Neuronal stem cell (in vitro differentiated cells): ENCODE results near the gene ADCY1.
A peak's percentile ranks its signal among the peaks of the same experiment; 100 is the strongest.

Experiments used
- DNase-seq: peaks from one replicate; pipeline ENCODE4 v3.0.0-alpha.2; 2013; ENCODE audit warnings: low spot score
- H2AFZ ChIP-seq: one replicate; pipeline ENCODE4 v1.6.1; 2013; ENCODE audit warnings: mild to moderate bottlenecking, low read length, inconsistent platforms
- H2AK5ac ChIP-seq: 2 replicates; pipeline ENCODE4 v1.6.1; 2013; ENCODE audit warnings: low read depth, mild to moderate bottlenecking, inconsistent platforms, low read length, moderate library complexity, mixed read lengths
- H2BK120ac ChIP-seq: 2 replicates; pipeline ENCODE4 v1.6.1; 2013; ENCODE audit warnings: low read depth, mild to moderate bottlenecking, inconsistent platforms, low read length, moderate library complexity, mixed read lengths
- H2BK12ac ChIP-seq: one replicate; pipeline ENCODE4 v1.6.1; 2013; ENCODE audit warnings: low read length, inconsistent platforms
- H2BK15ac ChIP-seq: 2 replicates; pipeline ENCODE4 v1.6.1; 2013; ENCODE audit warnings: mild to moderate bottlenecking, low read length, inconsistent platforms, mixed read lengths
- H2BK5ac ChIP-seq: one replicate; pipeline ENCODE4 v1.6.1; 2013; ENCODE audit warnings: inconsistent platforms, mild to moderate bottlenecking, low read length, moderate library complexity
- H3K14ac ChIP-seq: one replicate; pipeline ENCODE4 v1.6.1; 2013; ENCODE audit warnings: low read length, inconsistent platforms
- H3K18ac ChIP-seq: 2 replicates; pipeline ENCODE4 v1.6.1; 2013; ENCODE audit warnings: low read length, inconsistent platforms
- H3K23ac ChIP-seq: 2 replicates; pipeline ENCODE4 v1.6.1; 2013; ENCODE audit warnings: low read depth, mild to moderate bottlenecking, mixed read lengths, low read length, inconsistent platforms; ENCODE audit not compliant: poor library complexity
- H3K27ac ChIP-seq: replicated peaks from 3 replicates; pipeline ENCODE4 v1.5.1; 2013; ENCODE audit warnings: low read length, inconsistent platforms
- H3K27me3 ChIP-seq, 3 experiments: 2 replicates each; pipeline ENCODE4 v1.6.1; 2013; ENCODE audit warnings: low read length in 3 of 3, mild to moderate bottlenecking in 2 of 3, inconsistent platforms in 1 of 3, low read depth in 1 of 3, mixed read lengths in 1 of 3, moderate library complexity in 1 of 3; ENCODE audit not compliant: control insufficient read depth in 3 of 3, insufficient read depth in 3 of 3
- H3K36me3 ChIP-seq, 2 donors: replicated peaks in 1 of 2; 2 replicates each; pipeline ENCODE4 v1.6.1; 2013; ENCODE audit warnings: low read length in 2 of 2; ENCODE audit not compliant: control insufficient read depth in 2 of 2, insufficient read depth in 2 of 2
- H3K4ac ChIP-seq: 2 replicates; pipeline ENCODE4 v1.6.1; 2013; ENCODE audit warnings: inconsistent platforms, mild to moderate bottlenecking, low read length, moderate library complexity
- H3K4me1 ChIP-seq, 2 donors: 1 replicate in 1 of 2; 2 replicates in 1 of 2; pipeline ENCODE4 v1.6.1; 2013; ENCODE audit warnings: low read length in 2 of 2, low read depth in 1 of 2; ENCODE audit not compliant: control insufficient read depth in 2 of 2, insufficient read depth in 1 of 2
- H3K4me2 ChIP-seq: one replicate; pipeline ENCODE4 v1.6.1; 2013; ENCODE audit warnings: mild to moderate bottlenecking, low read length, inconsistent platforms; ENCODE audit not compliant: insufficient read depth, poor library complexity, severe bottlenecking
- H3K4me3 ChIP-seq, 2 donors: 2 replicates each; pipeline ENCODE4 v1.5.1; 2013; ENCODE audit warnings: low read length in 2 of 2, mild to moderate bottlenecking in 2 of 2, inconsistent platforms in 1 of 2, moderate library complexity in 1 of 2
- H3K79me1 ChIP-seq: one replicate; pipeline ENCODE4 v1.6.1; 2013; ENCODE audit warnings: low read depth, mild to moderate bottlenecking, inconsistent platforms, low read length, moderate library complexity
- H3K9ac ChIP-seq: one replicate; pipeline ENCODE4 v1.6.1; 2013; ENCODE audit warnings: mild to moderate bottlenecking, low read depth, low read length, inconsistent platforms; ENCODE audit not compliant: poor library complexity
- H3K9me3 ChIP-seq, 2 donors: replicated peaks in 1 of 2; 2 replicates each; pipeline versions ENCODE3 to v1.6.1; 2013; ENCODE audit warnings: low read length in 2 of 2, mild to moderate bottlenecking in 2 of 2, inconsistent platforms in 1 of 2, low read depth in 1 of 2, mixed read lengths in 1 of 2, moderate library complexity in 1 of 2; ENCODE audit not compliant: control insufficient read depth in 2 of 2, insufficient read depth in 1 of 2
- H4K8ac ChIP-seq: one replicate; pipeline ENCODE4 v1.6.1; 2013; ENCODE audit warnings: low read depth, mild to moderate bottlenecking, inconsistent platforms, low read length, moderate library complexity
- H4K91ac ChIP-seq: one replicate; pipeline ENCODE4 v1.6.1; 2013; ENCODE audit warnings: low read length, low read depth, mild to moderate bottlenecking, inconsistent platforms; ENCODE audit not compliant: poor library complexity
- WGBS, 2 donors: extraction: QIAGEN DNeasy Blood & Tissue Kit; methylation state at CpG; one replicate each; pipeline ENCODE4 v1.1.7; 2013; ENCODE audit warnings: missing lambda C conversion rate in 2 of 2, mixed read lengths in 1 of 2; ENCODE audit not compliant: insufficient read length in 2 of 2, insufficient replicate concordance in 1 of 2; ENCODE audit errors: extremely low coverage in 2 of 2; 5-methylcytosine and 5-hydroxymethylcytosine counted together

The ADCY1 gene

GRCh38 chr7:45564485-45564884 lies 9.7 kb upstream of the ADCY1 start:
- Histone ChIP-seq H3K79me1 (no peaks in the 10 kb centered on the region), H3K4ac (no peak overlapping the region), H3K9ac (no peak overlapping the region), H2BK120ac (no peak overlapping the region), H3K4me1 (peaks cover 0 to 6% of the 10 kb centered on the region in 2 donors), H3K36me3 (no peaks in the 10 kb centered on the region), H3K4me3 (no peak overlapping the region), H2BK12ac (no peak overlapping the region), H3K9me3 (peaks cover 0 to 2% of the 10 kb centered on the region in 2 donors), H2AK5ac (no peak overlapping the region), H2BK15ac (no peak overlapping the region), H2BK5ac (no peak overlapping the region), H2AFZ (no peak overlapping the region), H3K23ac (no peak overlapping the region), H3K14ac (no peak overlapping the region), H4K91ac (no peak overlapping the region), H3K27me3 (peaks cover 0 to 60% (median 0%) of the 10 kb centered on the region in 3 experiments), H3K18ac (no peak overlapping the region), H3K27ac (no peak overlapping the region), H4K8ac (no peak overlapping the region), H3K4me2 (no peak overlapping the region)
- no CpG with 5 or more reads among the region's 8 CpGs for WGBS, 2 donors
- no peak for DNase-seq

- Histone ChIP-seq H2BK120ac (no peak overlapping the region), H2AFZ (no peak overlapping the region), H3K14ac (no peak overlapping the region), H3K27me3 (peaks cover 0 to 64% (median 0%) of the 10 kb centered on the region in 3 experiments), H4K8ac (no peak overlapping the region), H2AK5ac (peak overlapping the region; percentile 3), H3K23ac (no peak overlapping the region), H3K9me3 (peaks cover 0 to under 1% of the 10 kb centered on the region in 2 donors), H3K36me3 (no peaks in the 10 kb centered on the region), H3K4ac (no peak overlapping the region), H4K91ac (no peak overlapping the region), H3K9ac (no peak overlapping the region), H3K27ac (no peak overlapping the region), H3K18ac (peak overlapping the region; percentile 33), H3K79me1 (no peaks in the 10 kb centered on the region), H2BK5ac (no peak overlapping the region), H2BK15ac (no peak overlapping the region), H3K4me2 (no peak overlapping the region), H2BK12ac (no peak overlapping the region), H3K4me1 (peaks cover 0 to 6% of the 10 kb centered on the region in 2 donors), H3K4me3 (no peak overlapping the region)
- no CpG with 5 or more reads among the region's 9 CpGs for WGBS, 2 donors
- DNase-seq, result no peak
These were observed 9.2 kb upstream of the ADCY1 start for GRCh38 chr7:45564886-45565455.

- Histone ChIP-seq H3K9me3 (no peaks in the 10 kb centered on the region), H2AFZ (no peak overlapping the region), H3K14ac (no peak overlapping the region), H3K4me1 (peaks cover 0 to 6% of the 10 kb centered on the region in 2 donors), H3K23ac (no peak overlapping the region), H3K4ac (no peak overlapping the region), H3K4me3 (no peak overlapping the region), H4K91ac (no peak overlapping the region), H2BK5ac (no peak overlapping the region), H2BK120ac (no peak overlapping the region), H2AK5ac (no peak overlapping the region), H2BK15ac (no peak overlapping the region), H3K27ac (no peak overlapping the region), H2BK12ac (no peak overlapping the region), H3K36me3 (no peaks in the 10 kb centered on the region), H3K4me2 (no peak overlapping the region), H3K9ac (no peak overlapping the region), H3K79me1 (no peaks in the 10 kb centered on the region), H3K27me3 (peaks cover 0 to 78% (median 0%) of the 10 kb centered on the region in 3 experiments), H4K8ac (no peak overlapping the region), H3K18ac (no peak overlapping the region)
- WGBS, 2 donors, result no CpG with 5 or more reads among the region's 5 CpGs
- no peak for DNase-seq
These were observed 7.8 kb upstream of the ADCY1 start for GRCh38 chr7:45566386-45566785.

DNA sequence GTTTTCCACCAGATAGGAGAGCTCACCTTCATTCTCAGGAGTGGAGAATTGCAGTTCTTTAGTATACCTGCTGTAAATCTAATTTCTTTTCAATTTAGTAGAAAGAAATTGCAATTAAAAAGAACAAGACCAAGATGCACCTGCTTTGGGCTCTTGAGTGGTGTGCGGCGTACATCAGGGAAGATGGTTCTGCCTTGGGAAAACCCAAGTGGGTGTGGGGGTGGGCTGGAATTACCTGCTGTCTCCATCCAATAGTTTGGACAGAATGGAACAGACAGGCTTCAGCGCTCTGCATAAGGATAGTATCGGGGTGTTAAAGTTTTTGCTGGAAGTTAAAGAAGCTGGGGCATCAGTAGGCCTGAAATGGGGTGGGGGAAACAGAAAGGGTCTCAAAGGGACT lies 7.2 kb upstream of the ADCY1 start:
- no peak overlapping the region for H2BK12ac ChIP-seq
- H2BK5ac ChIP-seq, result no peak overlapping the region
- no peak overlapping the region for H2AK5ac ChIP-seq
- H3K18ac ChIP-seq, result no peak overlapping the region
- no peak overlapping the region for H3K27ac ChIP-seq
- no peak overlapping the region for H3K4me2 ChIP-seq
- no peaks in the 10 kb centered on the region for H3K79me1 ChIP-seq
- no peak overlapping the region for H3K23ac ChIP-seq
- peaks cover 0 to 84% (median 0%) of the 10 kb centered on the region in 3 experiments for H3K27me3 ChIP-seq
- no peak overlapping the region for H3K14ac ChIP-seq
- peaks cover 0 to 6% of the 10 kb centered on the region in 2 donors for H3K4me1 ChIP-seq
- no peaks in the 10 kb centered on the region for H3K36me3 ChIP-seq
- H2BK15ac ChIP-seq, result no peak overlapping the region
- WGBS, 2 donors, result no CpG with 5 or more reads among the region's 4 CpGs
- no peak overlapping the region for H4K91ac ChIP-seq
- H4K8ac ChIP-seq, result no peak overlapping the region
- no peak for DNase-seq
- no peak overlapping the region for H3K9ac ChIP-seq
- no peak overlapping the region for H2AFZ ChIP-seq
- H2BK120ac ChIP-seq, result no peak overlapping the region
- no peak overlapping the region for H3K4me3 ChIP-seq
- no peak overlapping the region for H3K4ac ChIP-seq
- no peaks in the 10 kb centered on the region for H3K9me3 ChIP-seq
